HepG2 (cell line): ENCODE results near the gene MYOC. TPM values are rescaled to one million over a fixed set of nuclear protein-coding genes. Genes with fewer than 3 reads are reported as not detected.
A peak's percentile ranks its signal among the peaks of the same experiment; 100 is the strongest.

Source experiments
- ATAC-seq: fragments of 200-7000 bp; cut with Tn5 transposase; 3 replicates; pipeline ENCODE4 v1.9.1; 2020; ENCODE audit warnings: mild to moderate bottlenecking, moderate library complexity
- BruUV-seq: library from RNA; stranded (reverse); fragments of 400-500 nt; replicated peaks from 2 replicates; lab custom pipeline; 2021; lab: Mats Ljungman, UMichigan
- CTCF ChIA-PET: fragments of 300-600 bp; formaldehyde crosslinking; extraction: SDS; loops from one replicate; lab custom pipeline; 2021; ENCODE audit warnings: low total read pairs, inconsistent platforms, low intra/inter-chr PET ratio; lab: Yijun Ruan, JAX
- POLR2A ChIA-PET: fragments of 350-600 bp; sonication (Branson Sonifier 250); formaldehyde crosslinking; loops from one replicate; lab custom pipeline; 2020; ENCODE audit warnings: antibody characterized with exemption, inconsistent platforms; lab: Yijun Ruan, JAX
- DNase-seq: peaks from one replicate; pipeline ENCODE4 v3.0.0-alpha.2; 2015; ENCODE audit warnings: low spot score
- FAIRE-seq: peaks from 3 replicates; lab custom pipeline; 2011; peaks lifted over from hg19 to GRCh38; lab: Jason Lieb, UNC
- H2AFZ ChIP-seq: one replicate; pipeline ENCODE4 v1.6.1; 2011; ENCODE audit warnings: low read length, inconsistent platforms
- H3K27ac ChIP-seq: fragments of 300-600 bp; 3 replicates; pipeline ENCODE4 v1.8.0; 2011; ENCODE audit warnings: mixed run types, mild to moderate bottlenecking, mixed read lengths, low read length, inconsistent platforms; ENCODE audit not compliant: insufficient read depth; ENCODE audit errors: extremely low read length
- H3K27me3 ChIP-seq, 2 experiments: fragments of 200-600 bp in 1 of 2; 2 replicates in 1 of 2; 3 replicates in 1 of 2; pipeline versions ENCODE4 v1.6.0 to v1.8.0; 2011; ENCODE audit warnings: low read length in 2 of 2, mild to moderate bottlenecking in 2 of 2, moderate library complexity in 2 of 2, inconsistent platforms in 1 of 2; ENCODE audit not compliant: insufficient read depth in 2 of 2, control insufficient read depth in 1 of 2
- H3K36me3 ChIP-seq, 2 experiments: fragments of 200-600 bp in 1 of 2; replicated peaks in 1 of 2; 2 replicates in 1 of 2; 3 replicates in 1 of 2; pipeline versions ENCODE4 v1.5.1 to v1.8.0; 2011; ENCODE audit warnings: low read length in 2 of 2, inconsistent platforms in 1 of 2; ENCODE audit not compliant: insufficient read depth in 2 of 2, control insufficient read depth in 1 of 2
- H3K4me1 ChIP-seq: 2 replicates; pipeline ENCODE4 v1.5.1; 2012; ENCODE audit warnings: low read length, inconsistent platforms; ENCODE audit not compliant: insufficient read depth
- H3K4me2 ChIP-seq: 2 replicates; pipeline ENCODE4 v1.6.0; 2011; ENCODE audit warnings: low read depth, low read length, inconsistent platforms
- H3K4me3 ChIP-seq, 3 experiments: fragments of 200-600 bp in 1 of 3; sonication (generic), shearing (Covaris generic) in 1 of 3; replicated peaks in 1 of 3; 2 replicates each; pipeline ENCODE4 v1.5.1; 2011 to 2016; ENCODE audit warnings: low read length in 3 of 3, inconsistent platforms in 2 of 3, low read depth in 2 of 3, mild to moderate bottlenecking in 2 of 3, control low read depth in 1 of 3, mixed read lengths in 1 of 3; ENCODE audit not compliant: insufficient read depth in 1 of 3
- H3K79me2 ChIP-seq: one replicate; pipeline ENCODE4 v1.6.1; 2011; ENCODE audit warnings: low read length, inconsistent platforms; ENCODE audit not compliant: insufficient read depth
- H3K9ac ChIP-seq: 2 replicates; pipeline ENCODE4 v1.6.0; 2011; ENCODE audit warnings: mild to moderate bottlenecking, low read depth, low read length, inconsistent platforms; ENCODE audit not compliant: insufficient read depth
- H3K9me3 ChIP-seq: 2 replicates; pipeline ENCODE4 v1.5.1; 2012; ENCODE audit warnings: mild to moderate bottlenecking, low read length
- H4K20me1 ChIP-seq: 2 replicates; pipeline ENCODE4 v1.6.0; 2011; ENCODE audit warnings: inconsistent platforms, mild to moderate bottlenecking, low read length, moderate library complexity; ENCODE audit not compliant: insufficient read depth
- ARID5B ChIP-seq: IDR thresholded peaks from 2 replicates; pipeline ENCODE4 v1.4.0; 2020; ENCODE audit warnings: mild to moderate bottlenecking, missing genetic modification reagents
- PRDM10 ChIP-seq: sonication (generic); formaldehyde crosslinking; IDR thresholded peaks from 2 replicates; pipeline ENCODE4 v1.4.0; 2020; ENCODE audit warnings: low read depth, missing genetic modification reagents
- WGBS: methylation state at CpG from one replicate; pipeline ENCODE4 v1.1.6; 2017; ENCODE audit warnings: low lambda C conversion rate; 5-methylcytosine and 5-hydroxymethylcytosine counted together
- in situ Hi-C: cut with HindIII; loops from 2 replicates; pipeline ENCODE4 v1.10.0; 2017; ENCODE audit warnings: low pct_unique_long_range_greater_than_20kb; ENCODE audit not compliant: extremely low pct_ligation_motif_present
- intact Hi-C: fragments of 100-400 bp; cut with micrococcal nuclease; formaldehyde crosslinking; loops from one replicate; pipeline ENCODE4 v1.10.0; 2022; ENCODE audit not compliant: unreplicated experiment
- polyA plus RNA-seq, 8 experiments: library from polyadenylated mRNA; depleted of rRNA in 3 of 8; stranded (reverse) in 7 of 8; unstranded in 1 of 8; fragments of >200 nt; fragmentation: Illumina TruSeq in 4 of 8; extraction: Trizol in 4 of 8; gene quantifications; 2 replicates each; pipeline versions ENCODE4 v1.2.1 to v1.2.3, GENCODE V29; 2011 to 2016; ENCODE audit warnings: low read depth in 4 of 8, missing spikeins in 1 of 8, mixed read lengths in 1 of 8; ENCODE audit not compliant: insufficient read depth in 1 of 8
- total RNA-seq, 5 experiments: library from RNA; depleted of rRNA; stranded (reverse); fragments of >200 nt; fragmentation: Illumina TruSeq; extraction: Trizol; gene quantifications; 2 replicates each; pipeline ENCODE4 v1.2.3, GENCODE V29; 2016; ENCODE audit warnings: low read depth in 1 of 5

MYOC gene
- total and polyA plus RNA-seq, 2 of the 13 experiments (the other 11 are each of a cell fraction or from before 2014, with no cell fraction given), result not detected

GRCh38 chr1:171613282-171613681 lies 39.2 kb downstream of the MYOC start:
- Histone ChIP-seq H3K36me3 (no peaks in the 10 kb centered on the region), H3K27ac (no peak overlapping the region), H3K4me2 (no peak overlapping the region), H3K9me3 (no peaks in the 10 kb centered on the region), H3K4me1 (peaks cover 6% of the 10 kb centered on the region; the same call in 1 of the 2 replicates), H4K20me1 (no peaks in the 10 kb centered on the region), H3K27me3 (no peaks in the 10 kb centered on the region; a peak in 1 of 5 replicates), H2AFZ (no peak overlapping the region), H3K4me3 (no peak overlapping the region), H3K79me2 (no peaks in the 10 kb centered on the region), H3K9ac (no peak overlapping the region)
- no peak for DNase-seq
- FAIRE-seq, result no peak
- no peak for ATAC-seq
- in situ Hi-C loops, result no loop called here
- intact Hi-C loops, result no loop called here
- BruUV-seq, result no TSS peak
- no peak for TF ChIP-seq ARID5B (CRISPR knock-in tag)
- TF ChIP-seq PRDM10 (CRISPR knock-in tag), result peak; percentile 65; the same call in 1 of the 2 replicates
- POLR2A ChIA-PET, result no interaction called here
- CTCF ChIA-PET, result no interaction called here
- WGBS, result 0% methylated on average over 1 of the region's 1 CpG
